K562 (cell line): ENCODE data around the gene TJP3. TPM values are rescaled to one million over a fixed set of nuclear protein-coding genes. Genes with fewer than 3 reads are reported as not detected.

Source experiments
- ATAC-seq: fragments of 200-7000 bp; cut with Tn5 transposase; 3 replicates; pipeline ENCODE4 v1.9.1; 2020; ENCODE audit warnings: moderate library complexity
- BruUV-seq: library from RNA; stranded (reverse); fragments of 400-500 nt; replicated peaks from 2 replicates; lab custom pipeline; 2021; lab: Mats Ljungman, UMichigan
- CTCF ChIA-PET: fragments of 300-600 bp; formaldehyde crosslinking; extraction: SDS; loops from one replicate; lab custom pipeline; 2021; ENCODE audit warnings: low intra/inter-chr PET ratio; lab: Yijun Ruan, JAX
- POLR2A ChIA-PET: fragments of 300-600, 350-650 bp; sonication (Branson Sonifier 250); formaldehyde crosslinking; extraction: SDS; loops from one replicate; lab custom pipeline; 2021; ENCODE audit warnings: antibody characterized with exemption, inconsistent platforms; lab: Yijun Ruan, JAX
- DNase-seq, 4 experiments: peaks; one replicate each; pipeline versions ENCODE4 v3.0.0 to v3.0.0-alpha.2; 2011 to 2018; ENCODE audit warnings: low spot score in 3 of 4, mixed read lengths in 3 of 4; ENCODE audit errors: extremely low read depth in 1 of 4
- FAIRE-seq: peaks from 2 replicates; lab custom pipeline; 2011; peaks lifted over from hg19 to GRCh38; lab: Jason Lieb, UNC
- H2AFZ ChIP-seq: 2 replicates; pipeline ENCODE4 v1.6.0; 2011; ENCODE audit warnings: low read depth, low read length, control low read depth, inconsistent platforms
- H3K27ac ChIP-seq: fragments of 200-600 bp; 3 replicates; pipeline ENCODE4 v1.8.0; 2011; ENCODE audit warnings: low read depth, mild to moderate bottlenecking, control low read depth, inconsistent platforms, low read length, moderate library complexity, mixed read lengths; ENCODE audit errors: extremely low read depth
- H3K27me3 ChIP-seq, 2 experiments: fragments of 300-600 bp in 1 of 2; 2 replicates in 1 of 2; 3 replicates in 1 of 2; pipeline versions ENCODE4 v1.6.0 to v1.8.0; 2011; ENCODE audit warnings: inconsistent platforms in 2 of 2, low read length in 2 of 2, mild to moderate bottlenecking in 1 of 2, mixed read lengths in 1 of 2, moderate library complexity in 1 of 2; ENCODE audit not compliant: control insufficient read depth in 2 of 2, insufficient read depth in 2 of 2
- H3K36me3 ChIP-seq: fragments of 300-600 bp; 3 replicates; pipeline ENCODE4 v1.8.0; 2011; ENCODE audit warnings: mild to moderate bottlenecking, low read length, inconsistent platforms; ENCODE audit not compliant: control insufficient read depth, insufficient read depth
- H3K4me1 ChIP-seq, 2 experiments: fragments of 200-600 bp in 1 of 2; replicated peaks in 1 of 2; 2 replicates in 1 of 2; 3 replicates in 1 of 2; pipeline versions ENCODE4 v1.5.1 to v1.8.0; 2011; ENCODE audit warnings: inconsistent platforms in 2 of 2, low read length in 2 of 2, mild to moderate bottlenecking in 1 of 2, mixed read lengths in 1 of 2, moderate library complexity in 1 of 2; ENCODE audit not compliant: control insufficient read depth in 2 of 2, insufficient read depth in 2 of 2
- H3K4me2 ChIP-seq: 2 replicates; pipeline ENCODE4 v1.6.1; 2011; ENCODE audit warnings: low read length, control low read depth, inconsistent platforms, mixed read lengths; ENCODE audit not compliant: insufficient read depth
- H3K4me3 ChIP-seq: fragments of 200-600 bp; sonication (generic), shearing (Covaris generic); 2 replicates; pipeline ENCODE4 v1.5.1; 2016; ENCODE audit warnings: control low read depth, inconsistent platforms
- H3K79me2 ChIP-seq: fragments of 200-600 bp; 3 replicates; pipeline ENCODE4 v1.8.0; 2011; ENCODE audit warnings: low read length, inconsistent platforms; ENCODE audit not compliant: control insufficient read depth, insufficient read depth
- H3K9ac ChIP-seq, 2 experiments: 2 replicates each; pipeline versions ENCODE4 v1.6.0 to v1.6.1; 2011; ENCODE audit warnings: low read depth in 2 of 2, low read length in 2 of 2, control low read depth in 1 of 2, inconsistent platforms in 1 of 2, mild to moderate bottlenecking in 1 of 2, mixed read lengths in 1 of 2; ENCODE audit not compliant: insufficient read depth in 1 of 2
- H3K9me1 ChIP-seq: one replicate; pipeline ENCODE4 v1.6.0; 2011; ENCODE audit warnings: inconsistent platforms, mild to moderate bottlenecking, low read length, moderate library complexity; ENCODE audit not compliant: control insufficient read depth, insufficient read depth
- H3K9me3 ChIP-seq: replicated peaks from 2 replicates; pipeline ENCODE4 v1.5.1; 2011; ENCODE audit warnings: low read depth, low read length, inconsistent platforms; ENCODE audit not compliant: control insufficient read depth, insufficient read depth
- H4K20me1 ChIP-seq: replicated peaks from 2 replicates; pipeline ENCODE4 v1.6.1; 2011; ENCODE audit warnings: low read length, inconsistent platforms, mixed read lengths; ENCODE audit not compliant: control insufficient read depth, insufficient read depth
- BMI1 ChIP-seq: fragments of 150-350 bp; IDR thresholded peaks from 2 replicates; pipeline ENCODE4 v1.6.1; 2014; ENCODE audit warnings: low read length
- CBX8 ChIP-seq: fragments of 200-600 bp; sonication (generic); IDR thresholded peaks from 2 replicates; pipeline ENCODE4 v1.6.1; 2012; ENCODE audit warnings: borderline replicate concordance, mixed run types, low read depth, mild to moderate bottlenecking, moderate library complexity, mixed read lengths, low read length, control low read depth, inconsistent platforms; ENCODE audit not compliant: poor library complexity, severe bottlenecking; ENCODE audit errors: extremely low read depth
- CHD1 ChIP-seq: fragments of 200-600 bp; sonication (generic); IDR thresholded peaks from one replicate; pipeline ENCODE4 v1.6.1; 2012; ENCODE audit warnings: mild to moderate bottlenecking, moderate library complexity, low read length, inconsistent platforms
- IFI16 ChIP-seq: fragments of 250-450 bp; sonication (Bioruptor Pico); IDR thresholded peaks from 2 replicates; pipeline ENCODE4 v2.1.2; 2022; ENCODE audit warnings: mild to moderate bottlenecking, inconsistent platforms
- MYNN ChIP-seq, 2 experiments: sonication (generic); formaldehyde crosslinking in 1 of 2; IDR thresholded peaks; 2 replicates each; pipeline versions ENCODE4 v1.5.0 to v1.6.1; 2016 to 2020; ENCODE audit warnings: antibody characterized with exemption in 1 of 2, missing genetic modification reagents in 1 of 2
- RAD51 ChIP-seq: fragments of 450-650 bp; IDR thresholded peaks from 2 replicates; pipeline ENCODE4 v1.7.1; 2016; ENCODE audit warnings: low read depth, mild to moderate bottlenecking, borderline replicate concordance
- RBM25 ChIP-seq: fragments of 200-400 bp; formaldehyde crosslinking; IDR thresholded peaks from 2 replicates; pipeline ENCODE4 v1.6.1; 2018; ENCODE audit warnings: low read length, low read depth, moderate library complexity; ENCODE audit not compliant: severe bottlenecking
- SAFB ChIP-seq: fragments of 200-400 bp; formaldehyde crosslinking; IDR thresholded peaks from 2 replicates; pipeline ENCODE4 v1.6.1; 2017; ENCODE audit warnings: low read depth, low read length, borderline replicate concordance
- TAL1 ChIP-seq: fragments of 450-650 bp; IDR thresholded peaks from 2 replicates; pipeline ENCODE4 v1.6.1; 2016; ENCODE audit warnings: mild to moderate bottlenecking
- ZNF449 ChIP-seq: fragments of 250-450 bp; sonication (Bioruptor Pico); IDR thresholded peaks from 2 replicates; pipeline ENCODE4 v1.8.0; 2022; ENCODE audit warnings: moderate library complexity, mild to moderate bottlenecking, inconsistent platforms
- WGBS: fragments of 100-300 bp; shearing (Covaris generic); methylation state at CpG from one replicate; pipeline ENCODE4 v1.1.6; 2016; ENCODE audit warnings: low coverage, mixed read lengths; ENCODE audit not compliant: insufficient coverage; ENCODE audit errors: missing lambda C conversion rate; 5-methylcytosine and 5-hydroxymethylcytosine counted together
- in situ Hi-C: fragments of 300-500 bp; cut with MboI; formaldehyde crosslinking; loops from 4 replicates; pipeline ENCODE4 v1.15.0; 2018; ENCODE audit warnings: inconsistent platforms, mixed read lengths
- intact Hi-C: fragments of 100-400 bp; cut with micrococcal nuclease; formaldehyde crosslinking; loops from 2 replicates; pipeline ENCODE4 v1.14.2; 2022
- polyA plus RNA-seq, 8 experiments: library from polyadenylated mRNA; depleted of rRNA in 4 of 8; stranded (reverse) in 5 of 8; unstranded in 3 of 8; fragments of >200 nt; fragmentation: Nextera tagmentation in 2 of 8; fragmentation: Illumina TruSeq in 1 of 8; extraction: Ambion mirVana in 2 of 8; extraction: Trizol in 1 of 8; gene quantifications; 2 replicates each; pipeline versions ENCODE4 v1.2.1 to v1.2.3, GENCODE V29; 2011 to 2014; ENCODE audit warnings: inconsistent platforms in 1 of 8, missing spikeins in 1 of 8
- total RNA-seq, 7 experiments: library from RNA; depleted of rRNA in 6 of 7; stranded (reverse); fragments of >200 nt in 6 of 7; fragmentation: Illumina TruSeq in 2 of 7; extraction: Trizol in 2 of 7; gene quantifications; 2 replicates each; pipeline versions ENCODE4 v1.2.1 to v1.2.3, GENCODE V29; 2011 to 2021; ENCODE audit warnings: low replicate concordance in 1 of 7
- TF ChIP-seq, protein P1 (sequence below): IDR thresholded peaks from 2 replicates; pipeline ENCODE4 v1.6.1; 2011; ENCODE audit not compliant: insufficient read length; ENCODE audit errors: extremely low read depth

The TJP3 gene
- total and polyA plus RNA-seq, 9 of the 15 experiments (the other 6 are each of a cell fraction or from before 2014, with no cell fraction given) = 0.11 to 2.4 (median 0.57) TPM; not detected in 1

DNA sequence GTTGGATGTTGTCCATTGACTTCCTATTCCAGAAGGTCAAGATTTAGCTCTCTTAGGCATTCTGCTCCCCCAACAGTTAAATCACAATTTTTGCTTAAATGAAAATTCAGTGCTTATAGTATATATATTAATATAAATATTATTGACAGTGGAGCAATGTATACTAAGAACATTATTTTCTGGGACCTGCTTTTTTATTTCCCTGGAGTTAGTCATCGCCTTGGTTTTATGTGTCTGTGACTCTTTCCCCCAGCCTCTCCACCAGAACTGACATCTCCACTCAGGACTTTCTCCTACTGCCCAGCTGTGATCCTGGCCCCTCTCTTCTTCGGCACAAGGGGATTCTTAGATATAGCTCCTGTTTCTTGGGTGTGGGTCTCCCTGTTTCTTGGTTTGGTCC is 88.2 kb downstream of the TJP3 start:
- H3K4me1 ChIP-seq = peaks cover 0 to 3% of the 10 kb centered on the region in 2 experiments; a peak in 3 of 5 replicates
- ChIA-PET POLR2A (interaction anchor here (0.6 to 1.1 kb wide), 5 partner anchors 13 to 846 kb away, joined by 3 to 4 read pairs (median 3); no protein-coding TSS in a partner anchor), CTCF (no interaction called here)
- in situ Hi-C loops (no loop called here), intact Hi-C loops (no loop called here)
- H3K27ac ChIP-seq = no peak overlapping the region
- H3K9me1 ChIP-seq = no peaks in the 10 kb centered on the region
- no peaks in the 10 kb centered on the region for H3K36me3 ChIP-seq
- 31% methylated on average over 2 of the region's 2 CpGs for WGBS
- H3K4me3 ChIP-seq = no peak overlapping the region
- no peaks in the 10 kb centered on the region for H4K20me1 ChIP-seq
- no peak overlapping the region for H3K9ac ChIP-seq
- H3K79me2 ChIP-seq = no peaks in the 10 kb centered on the region
- DNase-seq (peak in 1 of 4 experiments; percentile 22), ATAC-seq (no peak), FAIRE-seq (no peak)
- no peak overlapping the region for H3K4me2 ChIP-seq
- peak; percentile 56 for TF ChIP-seq RBM25
- TF ChIP-seq BMI1 = no peak
- H2AFZ ChIP-seq = no peak overlapping the region
- H3K27me3 ChIP-seq = peaks cover 9 to 18% of the 10 kb centered on the region in 2 experiments; a peak in 3 of 5 replicates
- H3K9me3 ChIP-seq = no peaks in the 10 kb centered on the region
- no TSS peak for BruUV-seq

- BruUV-seq = no TSS peak
- no peak for TF ChIP-seq CHD1
- no peak for TF ChIP-seq MYNN (IDR thresholded peaks at IDR 0.05)
- TF ChIP-seq MYNN (CRISPR knock-in tag; IDR thresholded peaks at IDR 0.05) = no peak
- no peak for TF ChIP-seq IFI16 (CRISPR knock-in tag)
- TF ChIP-seq SAFB = no peak
- TF ChIP-seq RAD51 = no peak
- TF ChIP-seq TAL1 = no peak
- TF ChIP-seq CBX8 = no peak
- no peak for TF ChIP-seq ZNF449 (CRISPR knock-in tag)
- TF ChIP-seq, protein P1, sequence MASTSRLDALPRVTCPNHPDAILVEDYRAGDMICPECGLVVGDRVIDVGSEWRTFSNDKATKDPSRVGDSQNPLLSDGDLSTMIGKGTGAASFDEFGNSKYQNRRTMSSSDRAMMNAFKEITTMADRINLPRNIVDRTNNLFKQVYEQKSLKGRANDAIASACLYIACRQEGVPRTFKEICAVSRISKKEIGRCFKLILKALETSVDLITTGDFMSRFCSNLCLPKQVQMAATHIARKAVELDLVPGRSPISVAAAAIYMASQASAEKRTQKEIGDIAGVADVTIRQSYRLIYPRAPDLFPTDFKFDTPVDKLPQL = no peak
- H3K4me3 ChIP-seq = no peak overlapping the region
- H2AFZ ChIP-seq = no peak overlapping the region
- intact Hi-C loops = no loop called here
- H3K9me3 ChIP-seq = no peaks in the 10 kb centered on the region
- ChIA-PET CTCF (no interaction called here), POLR2A (no interaction called here)
- H3K4me1 ChIP-seq = peaks cover 0 to 9% of the 10 kb centered on the region in 2 experiments; a peak in 3 of 5 replicates
- no peaks in the 10 kb centered on the region for H4K20me1 ChIP-seq
- no peaks in the 10 kb centered on the region for H3K36me3 ChIP-seq
- no peak overlapping the region for H3K27ac ChIP-seq
- FAIRE-seq (no peak), DNase-seq (no peak), ATAC-seq (no peak)
- H3K9me1 ChIP-seq = no peaks in the 10 kb centered on the region
- in situ Hi-C loops = no loop called here
- no peaks in the 10 kb centered on the region for H3K79me2 ChIP-seq
- no peak overlapping the region for H3K9ac ChIP-seq
- no peak overlapping the region for H3K4me2 ChIP-seq
- peaks cover 20 to 28% of the 10 kb centered on the region in 2 experiments; a peak in 4 of 5 replicates for H3K27me3 ChIP-seq
- 18% methylated on average over 5 of the region's 6 CpGs for WGBS
Observed at GRCh38 chr19:3798137-3798536, 90.0 kb downstream of the TJP3 start.
